HEK293T (cell line): ENCODE results near the gene SLC10A7.

Experiments used
- CTCF ChIA-PET: fragments of 350-600 bp; formaldehyde crosslinking; extraction: SDS; loops from one replicate; lab custom pipeline; 2021; ENCODE audit warnings: antibody characterized with exemption, inconsistent platforms; lab: Yijun Ruan, JAX
- POLR2A ChIA-PET: fragments of 350-600 bp; formaldehyde crosslinking; extraction: SDS; loops from one replicate; lab custom pipeline; 2020; ENCODE audit warnings: antibody characterized with exemption, inconsistent platforms; lab: Yijun Ruan, JAX
- DNase-seq: peaks from one replicate; pipeline ENCODE4 v3.0.0; 2012; ENCODE audit warnings: mixed read lengths; ENCODE audit errors: extremely low spot score
- ARNT ChIP-seq: fragments of 450-650 bp; IDR thresholded peaks from 2 replicates; pipeline ENCODE4 v1.6.1; 2017; ENCODE audit warnings: mild to moderate bottlenecking
- BHLHE40 ChIP-seq: fragments of 450-650 bp; IDR thresholded peaks from 2 replicates; pipeline ENCODE4 v1.6.1; 2016; ENCODE audit warnings: mild to moderate bottlenecking, moderate library complexity, borderline replicate concordance
- CTBP1 ChIP-seq: fragments of 450-650 bp; IDR thresholded peaks from 2 replicates; pipeline ENCODE4 v1.6.1; 2016; ENCODE audit warnings: borderline replicate concordance
- ELF4 ChIP-seq: fragments of 450-650 bp; IDR thresholded peaks from 2 replicates; pipeline ENCODE4 v1.6.1; 2017; ENCODE audit warnings: antibody characterized with exemption
- FOXA1 ChIP-seq: fragments of 450-650 bp; IDR thresholded peaks from 2 replicates; pipeline ENCODE4 v1.6.1; 2016; ENCODE audit warnings: mild to moderate bottlenecking
- FOXK2 ChIP-seq: fragments of 450-650 bp; IDR thresholded peaks from 2 replicates; pipeline ENCODE4 v1.6.1; 2016; ENCODE audit warnings: mild to moderate bottlenecking
- FOXM1 ChIP-seq: fragments of 450-650 bp; IDR thresholded peaks from 2 replicates; pipeline ENCODE4 v1.6.1; 2017; ENCODE audit warnings: mild to moderate bottlenecking, borderline replicate concordance
- HDGF ChIP-seq: fragments of 450-650 bp; IDR thresholded peaks from 2 replicates; pipeline ENCODE4 v1.6.1; 2017; ENCODE audit warnings: antibody characterized with exemption, borderline replicate concordance
- L3MBTL2 ChIP-seq: fragments of 450-650 bp; conservative IDR thresholded peaks from 2 replicates; pipeline ENCODE4 v1.6.1; 2016; ENCODE audit warnings: mild to moderate bottlenecking
- LEF1 ChIP-seq: fragments of 450-650 bp; IDR thresholded peaks from 2 replicates; pipeline ENCODE4 v1.6.1; 2017; ENCODE audit warnings: mild to moderate bottlenecking, borderline replicate concordance
- NFRKB ChIP-seq: fragments of 450-650 bp; IDR thresholded peaks from 2 replicates; pipeline ENCODE4 v1.6.1; 2016; ENCODE audit warnings: mild to moderate bottlenecking, moderate library complexity
- SP1 ChIP-seq: fragments of 450-650 bp; IDR thresholded peaks from 2 replicates; pipeline ENCODE4 v1.6.1; 2017
- SUZ12 ChIP-seq: fragments of 450-650 bp; IDR thresholded peaks from 2 replicates; pipeline ENCODE4 v1.6.1; 2016; ENCODE audit warnings: mild to moderate bottlenecking
- TARDBP ChIP-seq: fragments of 450-650 bp; IDR thresholded peaks from 2 replicates; pipeline ENCODE4 v1.6.1; 2016
- ZNF384 ChIP-seq: fragments of 450-650 bp; IDR thresholded peaks from 2 replicates; pipeline ENCODE4 v1.6.1; 2016
- TF ChIP-seq, protein P1 (sequence below): fragments of 450-650 bp; IDR thresholded peaks from 2 replicates; pipeline ENCODE4 v1.6.1; 2016

The SLC10A7 gene

DNA sequence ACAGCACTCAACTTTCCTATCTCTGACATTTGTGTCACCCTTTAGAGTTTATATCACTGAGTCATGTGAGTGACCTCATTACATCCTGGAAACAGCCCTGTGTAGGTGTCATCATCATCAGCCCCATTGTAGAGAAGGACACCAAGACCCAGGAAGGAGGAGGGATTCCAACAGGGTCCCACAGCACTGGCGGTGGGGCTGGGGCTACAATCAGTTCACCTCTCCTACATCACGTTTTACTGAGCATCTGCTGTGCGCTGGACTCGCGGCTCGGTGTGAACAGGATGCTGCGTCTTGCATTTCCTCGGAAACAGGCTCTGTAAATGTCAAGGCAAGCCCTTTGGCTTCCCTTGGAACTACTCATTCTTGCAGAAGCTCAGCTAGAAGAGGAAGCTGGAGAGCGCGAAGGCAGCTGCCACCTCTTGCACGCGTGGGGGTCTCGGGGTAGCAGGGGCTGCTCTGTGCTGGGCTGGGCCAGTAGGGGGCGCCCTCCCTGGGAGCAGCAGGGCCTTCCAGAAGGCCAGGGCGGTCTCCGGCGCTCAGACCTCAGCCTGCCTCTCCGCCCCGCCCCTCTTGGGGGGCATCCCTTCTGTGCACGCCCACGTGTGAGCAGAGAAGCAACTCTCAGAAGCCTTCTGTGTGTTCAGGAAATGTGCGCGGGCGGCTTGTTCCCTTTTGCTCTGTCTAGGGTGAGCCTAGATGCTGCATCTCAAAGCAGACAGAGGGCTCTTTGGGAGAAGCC, 278.4 kb downstream of the SLC10A7 start:
- TF ChIP-seq LEF1 (no peak), HDGF (no peak), ARNT (no peak), SP1 (no peak), ZNF384 (no peak), TARDBP (no peak), BHLHE40 (no peak), L3MBTL2 (no peak), SUZ12 (no peak), ELF4 (no peak), FOXM1 (no peak)
- POLR2A ChIA-PET = no interaction called here
- CTCF ChIA-PET = no interaction called here
- DNase-seq = peak; percentile 18

DNA sequence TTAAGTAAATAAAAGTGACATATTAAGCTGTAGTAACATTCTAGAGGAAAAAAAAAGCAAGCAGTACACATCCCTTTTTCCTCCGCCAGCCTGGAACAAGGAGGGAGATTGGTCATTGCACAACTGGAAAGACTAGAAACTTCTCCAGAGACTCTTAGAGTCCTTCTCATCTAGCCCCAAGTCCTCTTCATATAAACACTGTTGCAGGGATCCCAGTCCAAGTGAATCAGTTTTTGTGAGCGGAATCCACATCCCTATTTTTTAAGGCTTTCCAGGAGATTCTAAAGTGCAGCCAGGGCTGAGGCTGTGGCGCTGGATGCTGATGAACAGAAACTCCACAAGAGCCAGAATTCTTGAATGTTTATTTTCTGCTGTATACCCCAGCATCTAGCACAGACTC, 283.6 kb downstream of the SLC10A7 start:
- DNase-seq = no peak
- ChIA-PET POLR2A (no interaction called here), CTCF (no interaction called here)
- TF ChIP-seq ZNF384 (no peak), FOXA1 (no peak), FOXK2 (no peak), HDGF (no peak), FOXM1 (no peak), CTBP1 (no peak), SUZ12 (no peak)

DNA sequence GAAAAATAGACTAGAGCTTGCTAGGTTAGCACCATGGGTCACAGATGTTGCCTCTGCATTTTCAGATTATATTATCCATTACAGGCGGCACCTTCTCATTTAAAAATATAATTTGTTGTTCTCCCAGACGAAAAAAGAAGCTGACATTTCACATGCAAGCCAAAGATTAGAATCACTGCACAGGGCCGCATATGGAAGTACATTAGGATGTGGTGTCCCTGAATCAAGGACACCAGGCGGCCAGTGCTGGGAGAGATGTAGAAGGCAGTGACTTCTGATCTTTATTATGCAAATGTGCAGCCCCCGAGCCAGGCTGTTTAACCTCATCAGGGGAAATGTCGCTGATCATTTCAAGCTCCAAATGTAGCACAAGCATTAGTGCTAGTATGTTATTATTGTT, 284.6 kb downstream of the SLC10A7 start:
- no peak for DNase-seq
- POLR2A ChIA-PET = no interaction called here
- CTCF ChIA-PET = no interaction called here
- TF ChIP-seq BHLHE40 (no peak), SUZ12 (no peak), ELF4 (no peak), L3MBTL2 (no peak), TARDBP (no peak), SP1 (no peak), HDGF (no peak), CTBP1 (no peak), FOXK2 (no peak), FOXA1 (no peak), ARNT (no peak), LEF1 (no peak), FOXM1 (no peak), ZNF384 (no peak), NFRKB (no peak)
- TF ChIP-seq, protein P1, sequence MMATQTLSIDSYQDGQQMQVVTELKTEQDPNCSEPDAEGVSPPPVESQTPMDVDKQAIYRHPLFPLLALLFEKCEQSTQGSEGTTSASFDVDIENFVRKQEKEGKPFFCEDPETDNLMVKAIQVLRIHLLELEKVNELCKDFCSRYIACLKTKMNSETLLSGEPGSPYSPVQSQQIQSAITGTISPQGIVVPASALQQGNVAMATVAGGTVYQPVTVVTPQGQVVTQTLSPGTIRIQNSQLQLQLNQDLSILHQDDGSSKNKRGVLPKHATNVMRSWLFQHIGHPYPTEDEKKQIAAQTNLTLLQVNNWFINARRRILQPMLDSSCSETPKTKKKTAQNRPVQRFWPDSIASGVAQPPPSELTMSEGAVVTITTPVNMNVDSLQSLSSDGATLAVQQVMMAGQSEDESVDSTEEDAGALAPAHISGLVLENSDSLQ = no peak

DNA sequence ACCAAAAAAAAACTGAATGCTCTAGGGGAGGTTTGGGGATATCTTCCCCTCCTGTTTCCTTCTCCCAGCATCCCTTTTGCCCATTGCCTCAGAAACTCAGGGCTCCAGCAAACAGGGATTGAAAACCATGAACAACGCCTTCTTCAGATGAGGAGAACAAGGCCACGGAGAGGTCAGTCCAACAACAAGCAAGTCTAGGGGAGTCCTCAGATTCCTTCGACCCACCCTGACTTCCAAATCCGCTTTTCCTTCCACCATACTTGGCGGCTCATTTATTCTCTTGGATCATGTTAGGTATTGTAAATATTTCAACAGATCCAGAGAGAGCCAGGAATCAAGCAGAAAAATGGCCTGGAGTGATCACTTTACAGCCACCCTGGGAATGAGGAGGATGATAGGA, 285.5 kb downstream of the SLC10A7 start:
- CTCF ChIA-PET = no interaction called here
- POLR2A ChIA-PET = no interaction called here
- TF ChIP-seq SP1 (no peak), BHLHE40 (no peak), ARNT (no peak), LEF1 (no peak), FOXA1 (no peak), CTBP1 (no peak), NFRKB (no peak), FOXM1 (no peak), FOXK2 (no peak), ZNF384 (no peak), TARDBP (no peak), SUZ12 (no peak), ELF4 (no peak)
- TF ChIP-seq, protein P1 = no peak
- no peak for DNase-seq

DNA sequence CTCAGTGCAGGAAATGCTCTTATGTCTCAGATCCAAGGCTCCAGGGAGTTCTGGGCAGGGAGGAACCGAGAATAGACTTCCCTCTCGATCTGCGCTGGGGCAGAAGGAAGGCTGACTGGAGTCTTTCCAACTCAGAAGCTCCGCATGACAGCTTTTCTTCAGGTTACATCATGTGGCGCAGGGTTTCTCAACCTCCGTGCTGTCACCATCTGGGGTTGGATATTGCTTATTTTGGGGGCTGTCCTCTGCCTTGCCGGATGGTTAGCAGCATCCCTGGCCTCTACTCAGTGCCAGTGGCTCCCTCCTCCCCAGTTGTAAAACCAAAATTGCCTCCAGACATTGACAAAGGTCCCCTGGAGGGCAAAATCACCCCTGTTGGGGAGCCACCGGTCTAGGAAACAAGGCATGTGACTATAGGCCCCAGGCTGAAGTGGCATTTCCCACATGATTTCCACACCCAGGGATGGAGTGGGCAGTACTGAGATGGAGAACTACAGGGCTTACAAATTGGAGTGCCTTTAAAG, 286.0 kb downstream of the SLC10A7 start:
- TF ChIP-seq NFRKB = no peak
- ChIA-PET POLR2A (no interaction called here), CTCF (no interaction called here)
- no peak for DNase-seq

DNA sequence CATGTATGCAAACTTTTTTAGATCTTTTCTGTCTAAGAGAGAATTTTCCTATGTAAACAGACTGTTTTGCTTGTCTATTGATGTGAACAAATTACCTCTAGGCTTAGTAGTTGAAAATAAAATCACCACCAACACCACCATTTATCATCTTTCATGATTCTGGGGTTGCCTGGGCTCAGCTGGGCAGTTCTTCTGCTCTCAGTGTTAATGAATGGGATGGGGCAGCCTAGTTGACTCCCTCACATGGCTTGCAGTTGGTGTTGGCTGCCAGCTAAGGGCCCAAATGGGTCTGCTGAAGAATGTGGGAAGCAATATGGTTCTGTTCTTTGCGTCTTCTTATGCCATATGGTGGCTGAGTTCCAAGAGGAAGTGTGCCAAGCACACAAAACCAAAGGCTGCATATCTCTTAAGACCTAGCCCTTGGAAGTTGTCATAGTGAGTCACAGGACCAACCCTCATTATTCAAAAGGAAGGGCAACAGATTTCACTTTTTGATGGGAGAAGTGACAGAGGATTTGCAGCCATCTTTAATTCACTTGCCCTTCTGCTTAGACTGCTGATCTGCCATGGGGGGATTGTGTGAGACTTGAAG, 289.5 kb downstream of the SLC10A7 start:
- CTCF ChIA-PET = no interaction called here
- POLR2A ChIA-PET = no interaction called here
- no peak for DNase-seq
- TF ChIP-seq, protein P1 = no peak
- no peak for TF ChIP-seq SUZ12
- TF ChIP-seq L3MBTL2 = no peak
- no peak for TF ChIP-seq SP1
- TF ChIP-seq TARDBP = no peak
- no peak for TF ChIP-seq FOXM1
- no peak for TF ChIP-seq CTBP1
- TF ChIP-seq NFRKB = no peak
- TF ChIP-seq HDGF = no peak
- TF ChIP-seq FOXK2 = no peak
